H9 (cell line): Measurements from ENCODE around the gene LUZP4. TPM values are rescaled to one million over a fixed set of nuclear protein-coding genes. Genes with fewer than 3 reads are reported as not detected.

ENCODE experiments used
- DNase-seq: peaks from one replicate; pipeline ENCODE4 v3.0.0-alpha.2; 2017
- H2AFZ ChIP-seq: one replicate; pipeline ENCODE4 v1.6.1; 2013; ENCODE audit warnings: mild to moderate bottlenecking, low read length, control low read depth, moderate library complexity
- H2AK5ac ChIP-seq: 2 replicates; pipeline ENCODE4 v1.6.1; 2013; ENCODE audit warnings: low read length, control low read depth, mixed read lengths; ENCODE audit not compliant: insufficient read length
- H2BK120ac ChIP-seq: one replicate; pipeline ENCODE4 v1.6.1; 2013; ENCODE audit warnings: low read depth, mild to moderate bottlenecking, low read length, control low read depth, inconsistent platforms; ENCODE audit not compliant: poor library complexity, severe bottlenecking
- H2BK12ac ChIP-seq: 2 replicates; pipeline ENCODE4 v1.6.1; 2013; ENCODE audit warnings: low read length, control low read depth, mixed read lengths, low read depth; ENCODE audit not compliant: insufficient read length
- H2BK15ac ChIP-seq: 2 replicates; pipeline ENCODE4 v1.6.1; 2013; ENCODE audit warnings: low read depth, low read length, control low read depth
- H2BK20ac ChIP-seq: one replicate; pipeline ENCODE4 v1.6.1; 2013; ENCODE audit warnings: low read depth, mild to moderate bottlenecking, low read length, control low read depth, inconsistent platforms; ENCODE audit not compliant: poor library complexity, severe bottlenecking
- H2BK5ac ChIP-seq: 2 replicates; pipeline ENCODE4 v1.6.1; 2013; ENCODE audit warnings: low read length, control low read depth, mixed read lengths; ENCODE audit not compliant: insufficient read length
- H3K14ac ChIP-seq: 2 replicates; pipeline ENCODE4 v1.6.1; 2013; ENCODE audit warnings: low read length, control low read depth; ENCODE audit not compliant: insufficient read depth
- H3K18ac ChIP-seq: 2 replicates; pipeline ENCODE4 v1.6.1; 2013; ENCODE audit warnings: low read depth, mild to moderate bottlenecking, mixed read lengths, low read length, control low read depth; ENCODE audit not compliant: insufficient read length
- H3K23ac ChIP-seq: 2 replicates; pipeline ENCODE4 v1.6.1; 2013; ENCODE audit warnings: low read length, control low read depth, mixed read lengths, low read depth; ENCODE audit not compliant: insufficient read length
- H3K23me2 ChIP-seq: 2 replicates; pipeline ENCODE4 v1.6.1; 2013; ENCODE audit warnings: low read depth, mild to moderate bottlenecking, mixed read lengths, low read length, control low read depth; ENCODE audit not compliant: insufficient read length, poor library complexity, severe bottlenecking
- H3K27ac ChIP-seq: 2 replicates; pipeline ENCODE4 v1.5.1; 2013; ENCODE audit warnings: low read length, control low read depth, mixed read lengths, low read depth; ENCODE audit not compliant: insufficient read length
- H3K27me3 ChIP-seq: 2 replicates; pipeline ENCODE4 v1.6.1; 2013; ENCODE audit warnings: low read length, control low read depth, inconsistent platforms; ENCODE audit not compliant: insufficient read depth
- H3K4ac ChIP-seq: 2 replicates; pipeline ENCODE4 v1.6.1; 2013; ENCODE audit warnings: low read depth, mild to moderate bottlenecking, control low read depth, inconsistent platforms, low read length, moderate library complexity
- H3K4me1 ChIP-seq: 2 replicates; pipeline ENCODE4 v1.6.1; 2013; ENCODE audit warnings: low read length, control low read depth, inconsistent platforms; ENCODE audit not compliant: insufficient read depth
- H3K4me2 ChIP-seq: 2 replicates; pipeline ENCODE4 v1.6.1; 2013; ENCODE audit warnings: low read length, control low read depth, mixed read lengths; ENCODE audit not compliant: insufficient read length, insufficient read depth
- H3K56ac ChIP-seq: 2 replicates; pipeline ENCODE4 v1.6.1; 2013; ENCODE audit warnings: low read depth, mild to moderate bottlenecking, mixed read lengths, low read length, control low read depth; ENCODE audit not compliant: insufficient read length
- H3K79me1 ChIP-seq: 2 replicates; pipeline ENCODE4 v1.6.1; 2013; ENCODE audit warnings: low read depth, mild to moderate bottlenecking, moderate library complexity, low read length, control low read depth, inconsistent platforms; ENCODE audit not compliant: insufficient read depth, poor library complexity, severe bottlenecking
- H3K79me2 ChIP-seq: 2 replicates; pipeline ENCODE4 v1.6.1; 2013; ENCODE audit warnings: low read length, control low read depth, inconsistent platforms; ENCODE audit not compliant: insufficient read depth
- H3K9ac ChIP-seq: 2 replicates; pipeline ENCODE4 v1.6.1; 2013; ENCODE audit warnings: low read length, control low read depth, mixed read lengths; ENCODE audit not compliant: insufficient read length; ENCODE audit errors: extremely low read depth
- H3K9me3 ChIP-seq: one replicate; pipeline ENCODE4 v1.6.1; 2013; ENCODE audit warnings: low read depth, low read length, inconsistent platforms; ENCODE audit not compliant: control insufficient read depth
- H3T11ph ChIP-seq: one replicate; pipeline ENCODE4 v1.6.1; 2013; ENCODE audit warnings: mild to moderate bottlenecking, low read length, control low read depth, inconsistent platforms
- H4K20me1 ChIP-seq: one replicate; pipeline ENCODE4 v1.6.1; 2013; ENCODE audit not compliant: control insufficient read depth, insufficient read length, insufficient read depth
- H4K5ac ChIP-seq: 2 replicates; pipeline ENCODE4 v1.6.1; 2013; ENCODE audit warnings: low read depth, mild to moderate bottlenecking, mixed read lengths, low read length, control low read depth; ENCODE audit not compliant: insufficient read length
- H4K8ac ChIP-seq: replicated peaks from 2 replicates; pipeline ENCODE4 v1.6.1; 2013; ENCODE audit warnings: low read length, control low read depth, mixed read lengths, low read depth; ENCODE audit not compliant: insufficient read length
- H4K91ac ChIP-seq: 2 replicates; pipeline ENCODE4 v1.6.1; 2013; ENCODE audit warnings: low read depth, mild to moderate bottlenecking, moderate library complexity, mixed read lengths, low read length, control low read depth; ENCODE audit not compliant: insufficient read length
- H3K27ac Mint-ChIP-seq, 3 experiments: 2 replicates in 2 of 3; 3 replicates in 1 of 3; pipeline ENCODE4 v1.8.0; 2020 to 2021; ENCODE audit warnings: mixed read lengths in 3 of 3, mild to moderate bottlenecking in 1 of 3, moderate library complexity in 1 of 3
- H3K27me3 Mint-ChIP-seq: 2 replicates; pipeline ENCODE4 v1.8.0; 2021; ENCODE audit warnings: low read depth, mild to moderate bottlenecking, moderate library complexity, mixed read lengths
- H3K36me3 Mint-ChIP-seq, 3 experiments: 2 replicates in 2 of 3; 3 replicates in 1 of 3; pipeline ENCODE4 v1.8.0; 2020 to 2021; ENCODE audit warnings: low read depth in 3 of 3, mixed read lengths in 3 of 3; ENCODE audit not compliant: insufficient read depth in 1 of 3
- H3K4me1 Mint-ChIP-seq, 2 experiments: 2 replicates each; pipeline ENCODE4 v1.8.0; 2020; ENCODE audit warnings: mixed read lengths in 2 of 2
- H3K4me3 Mint-ChIP-seq, 2 experiments: 2 replicates in 1 of 2; 3 replicates in 1 of 2; pipeline ENCODE4 v1.8.0; 2020 to 2021; ENCODE audit warnings: mild to moderate bottlenecking in 2 of 2, mixed read lengths in 2 of 2, moderate library complexity in 1 of 2
- H3K9me3 Mint-ChIP-seq, 2 experiments: 2 replicates in 1 of 2; 3 replicates in 1 of 2; pipeline ENCODE4 v1.8.0; 2020; ENCODE audit warnings: mild to moderate bottlenecking in 2 of 2, mixed read lengths in 2 of 2, moderate library complexity in 1 of 2
- WGBS: extraction: QIAGEN DNeasy Blood & Tissue Kit; methylation state at CpG from one replicate; pipeline ENCODE4 v1.1.7; 2013; ENCODE audit warnings: missing lambda C conversion rate, low lambda C conversion rate, mixed read lengths; ENCODE audit not compliant: insufficient read length; ENCODE audit errors: extremely low coverage; 5-methylcytosine and 5-hydroxymethylcytosine counted together
- total RNA-seq: library from RNA; stranded (reverse); gene quantifications from 2 replicates; pipeline ENCODE4 v1.2.1, GENCODE V29; 2021
- TF ChIP-seq, protein P1 (sequence below): fragments of 200-600 bp; sonication (generic); conservative IDR thresholded peaks from 3 replicates; pipeline ENCODE4 v1.8.0; 2021; ENCODE audit warnings: antibody characterized with exemption, mild to moderate bottlenecking

LUZP4 gene
- total RNA-seq, 1 experiment from 2014 or later, result not detected

DNA sequence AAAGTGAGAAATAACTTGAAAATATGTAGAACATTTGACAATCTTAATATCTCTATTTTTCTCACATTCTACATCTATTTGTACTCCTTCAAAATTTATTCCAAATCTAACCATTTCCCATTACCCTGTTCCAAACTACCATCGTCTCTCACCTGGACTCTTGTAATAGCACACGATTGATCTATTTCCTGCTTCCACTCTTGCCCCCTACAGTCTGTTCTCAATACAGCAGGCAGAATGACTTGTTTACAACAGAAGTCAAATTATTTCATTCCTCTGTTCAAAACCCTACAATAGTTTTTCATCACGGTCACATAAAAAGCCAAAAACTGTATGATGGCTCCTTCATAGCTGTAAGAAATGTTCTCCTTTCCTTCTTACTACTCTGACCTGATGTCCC is 21.1 kb upstream of the LUZP4 start:
- no peak overlapping the region for H3K14ac ChIP-seq
- H3K27ac Mint-ChIP-seq, result peak overlapping the region in 1 of 3 experiments; percentile 2; a peak in 1 of 7 replicates

More for the DNA sequence above, 21.1 kb upstream of the LUZP4 start:
- Histone ChIP-seq H3K4me2 (no peak overlapping the region), H3K23ac (no peak overlapping the region), H3K23me2 (no peaks in the 10 kb centered on the region), H4K20me1 (no peaks in the 10 kb centered on the region), H3K9ac (no peak overlapping the region), H2BK20ac (no peak overlapping the region), H2BK15ac (no peak overlapping the region), H2AFZ (no peak overlapping the region), H3K9me3 (no peaks in the 10 kb centered on the region), H4K8ac (no peak overlapping the region), H3K18ac (no peak overlapping the region), H3K79me1 (no peaks in the 10 kb centered on the region), H2BK5ac (no peak overlapping the region), H3K27ac (no peak overlapping the region), H2BK12ac (no peak overlapping the region), H4K5ac (no peak overlapping the region), H3K27me3 (no peaks in the 10 kb centered on the region), H3K79me2 (no peaks in the 10 kb centered on the region), H4K91ac (no peak overlapping the region), H3K4me1 (no peaks in the 10 kb centered on the region), H3T11ph (no peak overlapping the region), H2AK5ac (no peak overlapping the region), H3K4ac (no peak overlapping the region), H2BK120ac (no peak overlapping the region), H3K56ac (no peak overlapping the region)
- H3K9me3 Mint-ChIP-seq, result no peaks in the 10 kb centered on the region
- peaks cover under 1% of the 10 kb centered on the region for H3K27me3 Mint-ChIP-seq
- WGBS, result no CpG with 5 or more reads among the region's 3 CpGs
- no peak overlapping the region for H3K4me3 Mint-ChIP-seq
- no peaks in the 10 kb centered on the region for H3K36me3 Mint-ChIP-seq
- peaks cover 5 to 13% of the 10 kb centered on the region in 2 experiments for H3K4me1 Mint-ChIP-seq
- no peak for DNase-seq
- TF ChIP-seq, protein P1, sequence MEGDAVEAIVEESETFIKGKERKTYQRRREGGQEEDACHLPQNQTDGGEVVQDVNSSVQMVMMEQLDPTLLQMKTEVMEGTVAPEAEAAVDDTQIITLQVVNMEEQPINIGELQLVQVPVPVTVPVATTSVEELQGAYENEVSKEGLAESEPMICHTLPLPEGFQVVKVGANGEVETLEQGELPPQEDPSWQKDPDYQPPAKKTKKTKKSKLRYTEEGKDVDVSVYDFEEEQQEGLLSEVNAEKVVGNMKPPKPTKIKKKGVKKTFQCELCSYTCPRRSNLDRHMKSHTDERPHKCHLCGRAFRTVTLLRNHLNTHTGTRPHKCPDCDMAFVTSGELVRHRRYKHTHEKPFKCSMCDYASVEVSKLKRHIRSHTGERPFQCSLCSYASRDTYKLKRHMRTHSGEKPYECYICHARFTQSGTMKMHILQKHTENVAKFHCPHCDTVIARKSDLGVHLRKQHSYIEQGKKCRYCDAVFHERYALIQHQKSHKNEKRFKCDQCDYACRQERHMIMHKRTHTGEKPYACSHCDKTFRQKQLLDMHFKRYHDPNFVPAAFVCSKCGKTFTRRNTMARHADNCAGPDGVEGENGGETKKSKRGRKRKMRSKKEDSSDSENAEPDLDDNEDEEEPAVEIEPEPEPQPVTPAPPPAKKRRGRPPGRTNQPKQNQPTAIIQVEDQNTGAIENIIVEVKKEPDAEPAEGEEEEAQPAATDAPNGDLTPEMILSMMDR, result peak; percentile 73
